GM06990 (cell line): ENCODE results near the gene TRPM2.

Experiments
- DNase-seq: peaks from one replicate; pipeline ENCODE4 v3.0.0-alpha.2; 2011; ENCODE audit not compliant: insufficient read length; ENCODE audit errors: extremely low read depth
- H3K27me3 ChIP-seq: replicated peaks from 2 replicates; pipeline ENCODE4 v1.6.0; 2011; ENCODE audit warnings: low read length; ENCODE audit not compliant: control insufficient read depth, insufficient read depth
- H3K36me3 ChIP-seq: 2 replicates; pipeline ENCODE4 v1.5.1; 2011; ENCODE audit warnings: low read length; ENCODE audit not compliant: control insufficient read depth, insufficient read depth
- H3K4me3 ChIP-seq: replicated peaks from 2 replicates; pipeline ENCODE4 v1.5.1; 2011; ENCODE audit warnings: low read depth, mild to moderate bottlenecking, control low read depth, low read length
- TF ChIP-seq, protein P1 (sequence below): IDR thresholded peaks from 2 replicates; pipeline ENCODE4 v1.5.1; 2011; ENCODE audit warnings: low read length, control low read depth, mild to moderate bottlenecking, inconsistent platforms; ENCODE audit not compliant: insufficient read depth, poor library complexity, severe bottlenecking

Gene TRPM2

DNA sequence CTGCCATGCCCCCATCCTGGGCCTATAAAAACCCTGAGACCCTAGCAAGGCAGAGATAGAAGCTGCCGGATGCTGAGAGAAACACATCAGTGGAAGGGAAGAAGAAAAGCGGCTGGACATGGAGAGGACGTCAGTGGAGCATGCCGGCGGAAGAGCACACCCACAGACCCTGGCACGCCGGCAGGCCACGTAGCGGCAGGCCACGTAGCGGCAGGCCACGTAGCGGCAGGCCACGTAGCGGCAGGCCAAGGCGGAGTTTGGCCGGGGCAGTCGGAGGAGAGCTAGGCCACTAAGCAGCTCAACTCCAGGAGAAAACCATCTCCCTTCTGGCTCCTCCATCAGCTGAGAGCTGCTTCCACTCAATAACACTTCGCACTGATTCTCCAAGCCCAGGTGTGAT lies 137.0 kb downstream of the TRPM2 start:
- Histone ChIP-seq H3K36me3 (no peaks in the 10 kb centered on the region), H3K4me3 (no peak overlapping the region), H3K27me3 (no peaks in the 10 kb centered on the region)
- DNase-seq, result no peak
- TF ChIP-seq, protein P1, sequence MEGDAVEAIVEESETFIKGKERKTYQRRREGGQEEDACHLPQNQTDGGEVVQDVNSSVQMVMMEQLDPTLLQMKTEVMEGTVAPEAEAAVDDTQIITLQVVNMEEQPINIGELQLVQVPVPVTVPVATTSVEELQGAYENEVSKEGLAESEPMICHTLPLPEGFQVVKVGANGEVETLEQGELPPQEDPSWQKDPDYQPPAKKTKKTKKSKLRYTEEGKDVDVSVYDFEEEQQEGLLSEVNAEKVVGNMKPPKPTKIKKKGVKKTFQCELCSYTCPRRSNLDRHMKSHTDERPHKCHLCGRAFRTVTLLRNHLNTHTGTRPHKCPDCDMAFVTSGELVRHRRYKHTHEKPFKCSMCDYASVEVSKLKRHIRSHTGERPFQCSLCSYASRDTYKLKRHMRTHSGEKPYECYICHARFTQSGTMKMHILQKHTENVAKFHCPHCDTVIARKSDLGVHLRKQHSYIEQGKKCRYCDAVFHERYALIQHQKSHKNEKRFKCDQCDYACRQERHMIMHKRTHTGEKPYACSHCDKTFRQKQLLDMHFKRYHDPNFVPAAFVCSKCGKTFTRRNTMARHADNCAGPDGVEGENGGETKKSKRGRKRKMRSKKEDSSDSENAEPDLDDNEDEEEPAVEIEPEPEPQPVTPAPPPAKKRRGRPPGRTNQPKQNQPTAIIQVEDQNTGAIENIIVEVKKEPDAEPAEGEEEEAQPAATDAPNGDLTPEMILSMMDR, result no peak

DNA sequence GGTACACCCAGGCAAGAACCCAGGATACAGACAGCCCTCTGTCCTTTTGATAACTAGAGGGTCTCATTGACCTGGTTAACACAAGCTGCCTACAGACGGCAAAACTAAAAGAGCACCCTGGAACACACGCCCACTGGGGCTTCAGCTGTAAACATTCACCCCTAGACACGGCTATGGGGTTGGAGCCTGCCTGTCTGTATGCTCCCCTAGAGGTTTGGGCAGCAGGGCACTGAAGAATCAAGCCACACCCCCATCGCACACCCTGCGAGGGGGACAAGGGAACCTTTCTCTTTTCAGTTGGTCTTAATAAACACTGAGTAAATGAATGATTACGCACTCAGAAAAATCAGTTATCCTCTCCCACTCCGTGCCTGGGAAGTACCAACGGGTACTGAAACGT lies 137.4 kb downstream of the TRPM2 start:
- TF ChIP-seq, protein P1, result no peak
- Histone ChIP-seq H3K4me3 (no peak overlapping the region), H3K27me3 (no peaks in the 10 kb centered on the region), H3K36me3 (no peaks in the 10 kb centered on the region)
- no peak for DNase-seq
